Measurements from ENCODE around the gene SLC8A2.
"Not testable (repeated sequence)": the region's sequence is repeated elsewhere in the genome, so short reads cannot be mapped to it uniquely, and the experiment has no call there.

SLC8A2 gene

GRCh38 chr19:47417107-47417745 is 54.5 kb downstream of the SLC8A2 start:
- no peak for DNase-seq (ENCODE audit: low read depth)
- no peak for TF ChIP-seq CTCF (IDR thresholded peaks at IDR 0.05; ENCODE audit: low read depth, low read length, missing control alignments)
- no peak overlapping the region for H3K4me3 ChIP-seq (ENCODE audit: low read depth, low read length)

- no peak for DNase-seq (ENCODE audit: low read depth)
- TF ChIP-seq CTCF (IDR thresholded peaks at IDR 0.05; ENCODE audit: low read depth, low read length, missing control alignments): no peak
- no peak overlapping the region for H3K4me3 ChIP-seq (ENCODE audit: low read depth, low read length)
Measured at GRCh38 chr19:47416643-47416985, 55.1 kb downstream of the SLC8A2 start.

DNA sequence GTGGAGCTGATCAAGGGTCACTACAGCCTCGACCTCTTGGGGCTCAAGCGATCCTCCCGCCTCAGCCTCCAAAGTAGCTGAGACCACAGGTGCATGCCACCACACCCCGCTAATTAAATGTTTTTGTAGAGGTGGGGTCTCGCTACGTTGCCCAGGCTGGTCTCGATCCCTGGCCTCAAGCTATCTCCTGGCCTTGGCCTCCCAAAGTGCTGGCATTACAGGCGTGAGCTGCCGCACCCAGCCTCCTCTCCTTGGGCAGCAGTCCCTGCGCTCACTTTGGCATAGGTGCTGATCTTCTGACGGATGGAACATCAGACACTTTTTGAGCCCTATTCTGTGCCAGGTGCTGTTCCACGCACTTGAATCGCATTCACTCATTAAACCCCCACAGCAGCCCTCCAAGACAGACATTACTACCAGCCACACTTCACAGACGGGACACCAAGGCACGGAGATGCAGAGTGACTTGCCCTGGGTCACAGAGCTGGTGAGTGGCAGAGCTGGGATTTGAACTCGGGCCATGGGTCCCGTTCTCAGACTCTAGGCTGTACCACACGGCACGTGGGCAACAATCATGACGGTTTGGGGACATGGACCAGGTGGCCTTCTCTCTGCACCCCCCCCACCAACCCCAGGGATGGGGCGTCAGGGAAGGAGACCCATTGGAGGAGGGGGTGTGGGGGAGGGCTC is 55.6 kb downstream of the SLC8A2 start:
- no peak for TF ChIP-seq CTCF (IDR thresholded peaks at IDR 0.05; ENCODE audit: low read depth, low read length, missing control alignments)
- no peak for DNase-seq (ENCODE audit: low read depth)
- H3K4me3 ChIP-seq (ENCODE audit: low read depth, low read length): no peak overlapping the region

DNA sequence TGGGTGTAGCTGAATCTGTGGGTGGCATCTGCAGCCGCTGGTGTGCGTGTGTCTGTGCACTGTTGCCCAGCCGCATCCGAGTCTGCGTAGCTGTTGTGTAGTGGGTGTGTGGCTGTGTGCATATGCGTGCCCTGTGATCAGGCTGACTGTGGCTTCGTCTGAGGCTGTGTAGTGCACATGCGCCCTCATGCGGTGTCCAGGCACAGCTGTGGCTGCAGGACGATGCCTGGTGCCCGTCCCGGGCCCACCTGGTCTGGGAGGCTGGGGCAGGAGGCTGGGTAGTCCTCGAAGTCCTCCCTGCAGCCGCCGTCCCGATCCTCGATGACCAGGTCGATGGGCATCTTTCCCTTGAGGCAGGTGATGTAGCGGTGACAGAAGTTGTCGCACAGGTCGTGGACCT is 57.2 kb downstream of the SLC8A2 start:
- no peak for DNase-seq (ENCODE audit: low read depth)
- H3K4me3 ChIP-seq (ENCODE audit: low read depth, low read length): no peak overlapping the region
- peak; percentile 26 for TF ChIP-seq CTCF (IDR thresholded peaks at IDR 0.05; ENCODE audit: low read depth, low read length, missing control alignments)

DNA sequence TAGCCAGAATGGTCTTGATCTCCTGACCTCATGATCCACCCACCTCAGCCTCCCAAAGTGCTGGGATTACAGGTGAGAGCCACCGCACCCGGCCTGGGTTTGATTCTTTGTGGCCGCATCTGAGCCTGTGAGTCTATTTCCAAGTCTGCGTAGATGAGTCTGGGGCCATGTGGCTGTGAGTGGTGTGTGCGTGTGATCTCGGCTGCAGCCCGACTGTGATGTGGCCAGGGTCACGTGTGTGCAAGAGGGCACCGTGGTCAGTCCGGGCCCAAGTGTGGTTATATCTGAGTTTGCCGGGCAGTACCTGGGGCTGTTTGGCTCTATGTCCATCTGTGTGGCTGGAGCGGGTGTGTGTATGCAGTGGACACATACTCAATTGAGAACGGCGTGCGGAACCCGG is 57.8 kb downstream of the SLC8A2 start:
- H3K4me3 ChIP-seq (ENCODE audit: low read depth, low read length): no peak overlapping the region
- no peak for DNase-seq (ENCODE audit: low read depth)
- TF ChIP-seq CTCF (IDR thresholded peaks at IDR 0.05; ENCODE audit: low read depth, low read length, missing control alignments): no peak

DNA sequence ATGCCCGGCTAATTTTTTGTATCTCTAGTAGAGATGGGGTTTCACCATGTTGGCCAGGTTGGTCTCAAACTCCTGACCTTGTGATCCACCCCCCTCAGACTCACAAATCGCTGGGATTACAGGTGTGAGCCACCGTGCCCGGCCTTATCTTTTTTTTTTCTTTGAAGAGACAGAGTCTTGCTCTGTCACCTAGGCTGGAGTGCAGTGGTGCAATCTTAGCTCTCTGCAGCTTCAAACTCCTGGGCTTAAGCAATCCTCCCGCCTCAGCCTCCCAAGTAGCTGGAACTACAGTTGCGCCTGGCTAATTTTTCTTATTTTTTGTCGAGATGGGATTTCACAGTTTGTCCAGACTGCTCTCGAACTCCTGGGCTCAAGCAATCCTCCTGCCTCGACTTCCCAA is 60.0 kb downstream of the SLC8A2 start:
- not testable (repeated sequence) for DNase-seq (ENCODE audit: low read depth)

DNA sequence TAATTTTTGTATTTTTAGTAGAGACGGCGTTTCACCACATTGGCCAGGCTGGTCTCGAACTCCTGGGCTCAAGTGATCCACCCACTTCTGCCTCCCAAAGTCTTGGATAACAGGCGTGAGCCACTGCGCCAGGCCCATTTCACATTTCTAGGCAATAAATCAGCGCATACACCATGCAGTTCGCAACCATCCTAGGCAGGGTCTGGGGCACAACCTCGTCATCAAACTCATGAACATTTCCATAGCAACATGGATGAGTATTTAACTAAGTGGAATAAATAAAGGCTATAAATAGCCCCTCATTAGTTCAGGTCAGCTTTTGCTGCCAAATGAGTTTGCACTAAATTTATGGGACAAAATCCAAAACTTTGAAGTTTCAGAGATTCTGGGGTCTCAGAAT is 60.6 kb downstream of the SLC8A2 start:
- no peak overlapping the region for H3K4me3 ChIP-seq (ENCODE audit: low read depth, low read length)
- TF ChIP-seq CTCF (IDR thresholded peaks at IDR 0.05; ENCODE audit: low read depth, low read length, missing control alignments): no peak
- no peak for DNase-seq (ENCODE audit: low read depth)

More for the DNA sequence above, 60.0 kb downstream of the SLC8A2 start:
- H3K4me3 ChIP-seq (ENCODE audit: low read depth, low read length): not testable (repeated sequence)
